HepG2 (cell line): Measurements from ENCODE around the gene CASTOR1.

Source experiments
- CTCF ChIP-seq: sonication (generic); formaldehyde crosslinking; IDR thresholded peaks from 2 replicates; pipeline ENCODE4 v1.5.0; 2020; ENCODE audit warnings: mild to moderate bottlenecking, missing genetic modification reagents, moderate library complexity
- POLR2AphosphoS2 ChIP-seq: IDR thresholded peaks from 2 replicates; pipeline ENCODE4 v1.6.1; 2011; ENCODE audit warnings: low read depth, low read length, improper control_type of control experiment
- REST ChIP-seq, 2 experiments: IDR thresholded peaks; 2 replicates each; pipeline ENCODE4 v1.6.1; 2011 to 2012; ENCODE audit warnings: low read length in 2 of 2, borderline replicate concordance in 1 of 2, low read depth in 1 of 2, mild to moderate bottlenecking in 1 of 2, moderate library complexity in 1 of 2
- STAT6 ChIP-seq: sonication (generic); formaldehyde crosslinking; IDR thresholded peaks from 2 replicates; pipeline ENCODE4 v1.4.0; 2020; ENCODE audit warnings: missing genetic modification reagents, mild to moderate bottlenecking, borderline replicate concordance
- ZNF121 ChIP-seq: sonication (generic); formaldehyde crosslinking; IDR thresholded peaks from 2 replicates; pipeline ENCODE4 v1.5.0; 2020; ENCODE audit warnings: mild to moderate bottlenecking, missing genetic modification reagents

GRCh38 chr22:30260276-30260675, 29.0 kb downstream of the CASTOR1 start:
- TF ChIP-seq CTCF (CRISPR knock-in tag) (no peak), STAT6 (CRISPR knock-in tag) (no peak), REST (IDR thresholded peaks at IDR 0.05; ENCODE audit: borderline replicate concordance in 1 of 2, low read depth in 1 of 2, low read length in 2 of 2) (no peak), ZNF121 (no peak), POLR2AphosphoS2 (no peak)
